GM10248 (cell line): ENCODE data around the gene DRC1.

Experiments used
- CTCF ChIA-PET: fragments of 300-600 bp; sonication (Branson Sonifier 250); formaldehyde crosslinking; extraction: SDS; loops from one replicate; lab custom pipeline; 2021; ENCODE audit warnings: antibody characterized with exemption; lab: Yijun Ruan, JAX
- POLR2A ChIA-PET: fragments of 350-650 bp; sonication (Branson Sonifier 250); formaldehyde crosslinking; extraction: SDS; loops from one replicate; lab custom pipeline; 2020; ENCODE audit warnings: antibody characterized with exemption; lab: Yijun Ruan, JAX
- DNase-seq: peaks from one replicate; pipeline ENCODE4 v3.0.0; 2012; ENCODE audit errors: extremely low spot score
- TF ChIP-seq, protein P1 (sequence below): IDR thresholded peaks from 2 replicates; pipeline ENCODE4 v1.5.1; 2012; ENCODE audit warnings: mild to moderate bottlenecking, low read depth; ENCODE audit errors: extremely low read depth, missing control alignments, control extremely low read depth

Gene DRC1

DNA sequence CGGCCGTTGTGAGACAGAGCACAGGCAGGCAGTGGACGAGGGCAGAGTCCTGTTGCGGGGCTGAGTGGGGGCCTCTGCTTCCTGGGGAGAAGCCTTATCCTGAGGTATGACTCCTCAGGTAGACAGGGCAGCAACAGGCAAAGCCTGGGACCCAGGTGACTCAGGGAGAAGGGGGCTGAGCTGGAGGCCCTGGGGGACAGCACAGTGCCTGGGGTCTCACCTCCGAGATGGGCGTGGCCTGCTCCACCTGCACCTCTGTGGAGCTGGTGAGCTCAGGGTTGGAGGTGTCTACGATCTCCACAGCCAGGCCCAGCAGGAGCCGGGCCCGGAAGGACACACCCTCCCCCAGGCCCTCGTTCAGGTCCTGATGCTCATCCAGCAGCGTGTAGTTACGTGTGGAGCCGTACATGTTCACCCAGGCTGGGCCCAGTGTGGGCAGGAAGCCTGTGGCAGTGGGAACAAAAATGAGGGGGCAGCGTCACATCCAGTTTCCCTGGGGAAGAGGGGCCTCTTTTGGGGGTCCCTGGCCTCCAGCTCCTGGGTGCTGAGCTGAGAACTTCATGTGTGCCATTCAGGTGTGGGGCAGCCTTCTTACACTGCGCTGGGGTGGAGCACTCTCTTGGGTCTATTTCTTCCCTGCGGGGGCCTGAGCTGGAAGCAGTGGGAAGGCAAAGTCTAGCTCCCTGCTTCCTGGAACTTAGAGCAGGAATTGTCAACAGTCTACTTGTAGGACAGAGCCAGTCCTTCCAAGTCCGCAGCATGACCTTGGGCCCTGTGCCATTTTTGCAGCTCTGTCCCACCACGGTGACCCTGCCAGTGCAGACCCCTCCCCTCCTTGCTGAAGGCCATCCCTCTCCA lies 79.1 kb downstream of the DRC1 start:
- CTCF ChIA-PET = no interaction called here
- DNase-seq = no peak
- TF ChIP-seq, protein P1, sequence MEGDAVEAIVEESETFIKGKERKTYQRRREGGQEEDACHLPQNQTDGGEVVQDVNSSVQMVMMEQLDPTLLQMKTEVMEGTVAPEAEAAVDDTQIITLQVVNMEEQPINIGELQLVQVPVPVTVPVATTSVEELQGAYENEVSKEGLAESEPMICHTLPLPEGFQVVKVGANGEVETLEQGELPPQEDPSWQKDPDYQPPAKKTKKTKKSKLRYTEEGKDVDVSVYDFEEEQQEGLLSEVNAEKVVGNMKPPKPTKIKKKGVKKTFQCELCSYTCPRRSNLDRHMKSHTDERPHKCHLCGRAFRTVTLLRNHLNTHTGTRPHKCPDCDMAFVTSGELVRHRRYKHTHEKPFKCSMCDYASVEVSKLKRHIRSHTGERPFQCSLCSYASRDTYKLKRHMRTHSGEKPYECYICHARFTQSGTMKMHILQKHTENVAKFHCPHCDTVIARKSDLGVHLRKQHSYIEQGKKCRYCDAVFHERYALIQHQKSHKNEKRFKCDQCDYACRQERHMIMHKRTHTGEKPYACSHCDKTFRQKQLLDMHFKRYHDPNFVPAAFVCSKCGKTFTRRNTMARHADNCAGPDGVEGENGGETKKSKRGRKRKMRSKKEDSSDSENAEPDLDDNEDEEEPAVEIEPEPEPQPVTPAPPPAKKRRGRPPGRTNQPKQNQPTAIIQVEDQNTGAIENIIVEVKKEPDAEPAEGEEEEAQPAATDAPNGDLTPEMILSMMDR = no peak
- POLR2A ChIA-PET = no interaction called here

DNA sequence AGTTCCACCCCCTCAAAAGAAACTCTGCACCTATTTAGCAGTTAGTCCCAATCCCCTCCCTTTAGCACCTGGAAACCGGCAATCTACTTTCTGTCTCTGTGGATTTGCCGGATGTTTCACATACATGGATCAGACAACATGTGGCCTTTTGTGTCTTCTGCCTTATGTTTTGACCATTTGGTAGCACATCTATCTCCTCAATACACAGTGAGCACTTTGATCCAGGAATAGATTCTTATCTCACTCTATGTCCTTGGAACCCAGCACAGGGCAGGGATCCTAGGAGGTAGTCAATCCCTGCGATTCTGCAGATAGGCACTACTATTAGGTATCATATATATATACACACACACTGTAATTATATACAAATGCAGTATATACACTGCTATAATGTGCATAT lies 80.0 kb downstream of the DRC1 start:
- no peak for DNase-seq
- ChIA-PET POLR2A (no interaction called here), CTCF (no interaction called here)
- TF ChIP-seq, protein P1 = no peak

- TF ChIP-seq, protein P1 = no peak
Measured at GRCh38 chr2:26482211-26483026, 80.7 kb downstream of the DRC1 start.

DNA sequence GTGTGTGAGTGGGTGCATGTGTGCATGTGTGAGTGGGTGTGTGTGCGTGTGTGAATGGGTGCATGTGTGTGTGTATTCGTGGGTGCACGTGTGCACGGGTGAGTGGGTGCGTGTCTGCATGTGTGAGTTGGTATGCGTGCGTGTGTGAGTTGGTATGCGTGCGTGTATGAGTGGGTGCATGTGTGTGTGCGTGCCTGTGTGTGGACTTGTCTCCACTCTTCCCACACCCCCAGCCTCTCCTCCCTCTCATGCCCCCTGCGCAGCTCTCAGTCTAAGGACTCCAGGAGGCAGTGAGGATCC lies 81.3 kb downstream of the DRC1 start:
- TF ChIP-seq, protein P1 = no peak
- CTCF ChIA-PET = interaction anchor here (1.1 kb wide), 1 partner anchor 13 kb away, joined by 3 read pairs; no protein-coding TSS in a partner anchor
- POLR2A ChIA-PET = no interaction called here
- no peak for DNase-seq

More at GRCh38 chr2:26482211-26483026, 80.7 kb downstream of the DRC1 start:
- CTCF ChIA-PET = no interaction called here
- POLR2A ChIA-PET = no interaction called here
- no peak for DNase-seq

GRCh38 chr2:26483516-26483915 lies 81.8 kb downstream of the DRC1 start:
- CTCF ChIA-PET = interaction anchor here (1.1 kb wide), 1 partner anchor 14 kb away, joined by 3 read pairs; no protein-coding TSS in a partner anchor
- no peak for DNase-seq

More at GRCh38 chr2:26483516-26483915, 81.8 kb downstream of the DRC1 start:
- POLR2A ChIA-PET = no interaction called here
- TF ChIP-seq, protein P1 = no peak
